GM10248 (cell line): ENCODE data around the gene EFEMP1.

Source experiments
- CTCF ChIA-PET: fragments of 300-600 bp; sonication (Branson Sonifier 250); formaldehyde crosslinking; extraction: SDS; loops from one replicate; lab custom pipeline; 2021; ENCODE audit warnings: antibody characterized with exemption; lab: Yijun Ruan, JAX
- POLR2A ChIA-PET: fragments of 350-650 bp; sonication (Branson Sonifier 250); formaldehyde crosslinking; extraction: SDS; loops from one replicate; lab custom pipeline; 2020; ENCODE audit warnings: antibody characterized with exemption; lab: Yijun Ruan, JAX
- DNase-seq: peaks from one replicate; pipeline ENCODE4 v3.0.0; 2012; ENCODE audit errors: extremely low spot score
- CTCF ChIP-seq: IDR thresholded peaks from 2 replicates; pipeline ENCODE4 v1.5.1; 2012; ENCODE audit warnings: mild to moderate bottlenecking, low read depth; ENCODE audit errors: extremely low read depth, missing control alignments, control extremely low read depth

Gene EFEMP1

GRCh38 chr2:55882954-55883353, 40.6 kb downstream of the EFEMP1 start:
- ChIA-PET CTCF (no interaction called here), POLR2A (no interaction called here)
- no peak for DNase-seq
- TF ChIP-seq CTCF = no peak

- ChIA-PET CTCF (interaction anchor here (0.9 to 1.6 kb wide), 2 partner anchors 11 to 15 kb away, joined by 3 to 4 read pairs; no protein-coding TSS in a partner anchor), POLR2A (no interaction called here)
- DNase-seq = no peak
- no peak for TF ChIP-seq CTCF
Observed at GRCh38 chr2:55880416-55881143, 43.0 kb downstream of the EFEMP1 start.

GRCh38 chr2:55879976-55880375, 43.6 kb downstream of the EFEMP1 start:
- no peak for TF ChIP-seq CTCF
- DNase-seq = no peak
- CTCF ChIA-PET = interaction anchor here (1.6 kb wide), 1 partner anchor 16 kb away, joined by 4 read pairs; no protein-coding TSS in a partner anchor
- POLR2A ChIA-PET = no interaction called here

- POLR2A ChIA-PET = no interaction called here
- TF ChIP-seq CTCF = no peak
- DNase-seq = no peak
- CTCF ChIA-PET = no interaction called here
Observed at GRCh38 chr2:55877087-55877436, 46.5 kb downstream of the EFEMP1 start.

GRCh38 chr2:55876429-55877086, 47.0 kb downstream of the EFEMP1 start:
- POLR2A ChIA-PET = no interaction called here
- no peak for DNase-seq
- TF ChIP-seq CTCF = no peak
- CTCF ChIA-PET = interaction anchor here (1.2 to 1.4 kb wide), 3 partner anchors 8 to 39 kb away, joined by 3 to 4 read pairs (median 4); no protein-coding TSS in a partner anchor

- no peak for DNase-seq
- POLR2A ChIA-PET = interaction anchor here (0.6 kb wide), 1 partner anchor 211 kb away, joined by 3 read pairs; no protein-coding TSS in a partner anchor
- CTCF ChIA-PET = interaction anchor here (0.7 to 1.4 kb wide), 4 partner anchors 9 to 38 kb away, joined by 3 to 4 read pairs (median 4); no protein-coding TSS in a partner anchor
- TF ChIP-seq CTCF = no peak
Observed at GRCh38 chr2:55875434-55876135, 48.0 kb downstream of the EFEMP1 start.
